WTC11 (cell line): ENCODE measurements around the gene TXNDC2.

Source experiments
- CREB1 ChIP-seq: sonication (generic); formaldehyde crosslinking; IDR thresholded peaks from 2 replicates; pipeline ENCODE4 v1.8.0; 2023; ENCODE audit warnings: mild to moderate bottlenecking, missing genetic modification reagents
- CTCF ChIP-seq: fragments of 200-600 bp; IDR thresholded peaks from 2 replicates; pipeline ENCODE4 v1.8.0; 2022; ENCODE audit warnings: antibody characterized with exemption
- E2F1 ChIP-seq: sonication (generic); formaldehyde crosslinking; IDR thresholded peaks from 2 replicates; pipeline ENCODE4 v1.8.0; 2022; ENCODE audit warnings: mild to moderate bottlenecking, missing genetic modification reagents
- E2F4 ChIP-seq: sonication (generic); formaldehyde crosslinking; IDR thresholded peaks from 2 replicates; pipeline ENCODE4 v1.8.1; 2022; ENCODE audit warnings: low read depth, mild to moderate bottlenecking, moderate library complexity, missing genetic modification reagents, borderline replicate concordance
- GRHL2 ChIP-seq: fragments of 250-450 bp; sonication (Bioruptor Pico); IDR thresholded peaks from 2 replicates; pipeline ENCODE4 v1.8.0; 2022; ENCODE audit warnings: mild to moderate bottlenecking, moderate library complexity; ENCODE audit not compliant: insufficient replicate concordance, severe bottlenecking
- TF ChIP-seq, protein P1 (sequence below): sonication (generic); formaldehyde crosslinking; IDR thresholded peaks from 2 replicates; pipeline ENCODE4 v1.8.1; 2023; ENCODE audit warnings: mild to moderate bottlenecking, moderate library complexity, missing genetic modification reagents

GRCh38 chr18:9884532-9885140 lies 1.1 kb upstream of the TXNDC2 start:
- TF ChIP-seq GRHL2 (CRISPR knock-in tag) = no peak
- TF ChIP-seq CTCF = no peak
- no peak for TF ChIP-seq E2F4 (CRISPR knock-in tag)
- no peak for TF ChIP-seq CREB1
- no peak for TF ChIP-seq E2F1 (CRISPR knock-in tag)
- TF ChIP-seq, protein P1, sequence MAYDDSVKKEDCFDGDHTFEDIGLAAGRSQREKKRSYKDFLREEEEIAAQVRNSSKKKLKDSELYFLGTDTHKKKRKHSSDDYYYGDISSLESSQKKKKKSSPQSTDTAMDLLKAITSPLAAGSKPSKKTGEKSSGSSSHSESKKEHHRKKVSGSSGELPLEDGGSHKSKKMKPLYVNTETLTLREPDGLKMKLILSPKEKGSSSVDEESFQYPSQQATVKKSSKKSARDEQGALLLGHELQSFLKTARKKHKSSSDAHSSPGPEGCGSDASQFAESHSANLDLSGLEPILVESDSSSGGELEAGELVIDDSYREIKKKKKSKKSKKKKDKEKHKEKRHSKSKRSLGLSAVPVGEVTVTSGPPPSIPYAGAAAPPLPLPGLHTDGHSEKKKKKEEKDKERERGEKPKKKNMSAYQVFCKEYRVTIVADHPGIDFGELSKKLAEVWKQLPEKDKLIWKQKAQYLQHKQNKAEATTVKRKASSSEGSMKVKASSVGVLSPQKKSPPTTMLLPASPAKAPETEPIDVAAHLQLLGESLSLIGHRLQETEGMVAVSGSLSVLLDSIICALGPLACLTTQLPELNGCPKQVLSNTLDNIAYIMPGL (CRISPR knock-in tag) = no peak
